ENCODE measurements around the gene S100A3. TPM values are rescaled to one million over a fixed set of nuclear protein-coding genes. Genes with fewer than 3 reads are reported as not detected.
"Not testable (repeated sequence)": the region's sequence is repeated elsewhere in the genome, so short reads cannot be mapped to it uniquely, and the experiment has no call there.

Gene S100A3
- total RNA-seq, 4 donors from 2014 or later: 1.2 to 78.2 (median 2.2) TPM; not detected in 1

GRCh38 chr1:153527023-153527682 is 21.9 kb downstream of the S100A3 start:
- TF ChIP-seq, protein P1, sequence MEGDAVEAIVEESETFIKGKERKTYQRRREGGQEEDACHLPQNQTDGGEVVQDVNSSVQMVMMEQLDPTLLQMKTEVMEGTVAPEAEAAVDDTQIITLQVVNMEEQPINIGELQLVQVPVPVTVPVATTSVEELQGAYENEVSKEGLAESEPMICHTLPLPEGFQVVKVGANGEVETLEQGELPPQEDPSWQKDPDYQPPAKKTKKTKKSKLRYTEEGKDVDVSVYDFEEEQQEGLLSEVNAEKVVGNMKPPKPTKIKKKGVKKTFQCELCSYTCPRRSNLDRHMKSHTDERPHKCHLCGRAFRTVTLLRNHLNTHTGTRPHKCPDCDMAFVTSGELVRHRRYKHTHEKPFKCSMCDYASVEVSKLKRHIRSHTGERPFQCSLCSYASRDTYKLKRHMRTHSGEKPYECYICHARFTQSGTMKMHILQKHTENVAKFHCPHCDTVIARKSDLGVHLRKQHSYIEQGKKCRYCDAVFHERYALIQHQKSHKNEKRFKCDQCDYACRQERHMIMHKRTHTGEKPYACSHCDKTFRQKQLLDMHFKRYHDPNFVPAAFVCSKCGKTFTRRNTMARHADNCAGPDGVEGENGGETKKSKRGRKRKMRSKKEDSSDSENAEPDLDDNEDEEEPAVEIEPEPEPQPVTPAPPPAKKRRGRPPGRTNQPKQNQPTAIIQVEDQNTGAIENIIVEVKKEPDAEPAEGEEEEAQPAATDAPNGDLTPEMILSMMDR (IDR thresholded peaks at IDR 0.05): no peak
- no peak for TF ChIP-seq POLR2A (IDR thresholded peaks at IDR 0.05)
- intact Hi-C loops (cut with DNase I; ENCODE audit: low total_unique reads): no loop called here
- WGBS, 2 donors: 59 to 67% methylated on average over 8 of the region's 8 CpGs
- no peak overlapping the region for H3K4me3 ChIP-seq (ENCODE audit: low read depth, poor library complexity, severe bottlenecking)
- no peak for DNase-seq (ENCODE audit: low spot score in 2 of 2)

DNA sequence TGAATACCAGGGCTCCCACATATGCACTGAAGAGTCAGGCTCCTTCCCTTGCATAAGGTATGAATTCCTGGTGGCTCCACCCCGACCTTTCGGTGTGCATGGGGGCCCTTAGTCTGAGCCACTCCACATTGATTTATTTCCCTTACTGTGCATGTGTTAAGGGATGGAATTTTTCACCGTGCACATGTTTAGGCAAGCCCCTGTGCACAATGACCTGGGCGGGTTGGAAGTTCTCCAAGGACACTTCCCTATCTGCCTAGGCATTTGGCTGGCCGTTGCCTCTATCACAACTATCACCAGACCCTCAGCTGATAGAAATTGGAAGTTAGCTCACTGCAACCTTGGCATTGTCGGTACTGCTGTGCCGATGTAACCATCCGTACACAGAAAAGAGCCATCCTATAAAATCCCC is 22.9 kb downstream of the S100A3 start:
- TF ChIP-seq, protein P1 (IDR thresholded peaks at IDR 0.05): no peak
- no peak for TF ChIP-seq POLR2A (IDR thresholded peaks at IDR 0.05)
- DNase-seq (ENCODE audit: low spot score in 2 of 2): no peak
- intact Hi-C loops (cut with DNase I; ENCODE audit: low total_unique reads): no loop called here
- no peak overlapping the region for H3K4me3 ChIP-seq (ENCODE audit: low read depth, poor library complexity, severe bottlenecking)
- WGBS, 2 donors: 34 to 46% methylated on average over 8 of the region's 8 CpGs

- WGBS, 2 donors: 37 to 39% methylated on average over 3 of the region's 3 CpGs
- H3K4me3 ChIP-seq (ENCODE audit: low read depth, poor library complexity, severe bottlenecking): no peak overlapping the region
- intact Hi-C loops (cut with DNase I; ENCODE audit: low total_unique reads): no loop called here
- TF ChIP-seq POLR2A (IDR thresholded peaks at IDR 0.05): no peak
- TF ChIP-seq, protein P1 (IDR thresholded peaks at IDR 0.05): no peak
- no peak for DNase-seq (ENCODE audit: low spot score in 2 of 2)
Observed at GRCh38 chr1:153525088-153525728, 23.9 kb downstream of the S100A3 start.

DNA sequence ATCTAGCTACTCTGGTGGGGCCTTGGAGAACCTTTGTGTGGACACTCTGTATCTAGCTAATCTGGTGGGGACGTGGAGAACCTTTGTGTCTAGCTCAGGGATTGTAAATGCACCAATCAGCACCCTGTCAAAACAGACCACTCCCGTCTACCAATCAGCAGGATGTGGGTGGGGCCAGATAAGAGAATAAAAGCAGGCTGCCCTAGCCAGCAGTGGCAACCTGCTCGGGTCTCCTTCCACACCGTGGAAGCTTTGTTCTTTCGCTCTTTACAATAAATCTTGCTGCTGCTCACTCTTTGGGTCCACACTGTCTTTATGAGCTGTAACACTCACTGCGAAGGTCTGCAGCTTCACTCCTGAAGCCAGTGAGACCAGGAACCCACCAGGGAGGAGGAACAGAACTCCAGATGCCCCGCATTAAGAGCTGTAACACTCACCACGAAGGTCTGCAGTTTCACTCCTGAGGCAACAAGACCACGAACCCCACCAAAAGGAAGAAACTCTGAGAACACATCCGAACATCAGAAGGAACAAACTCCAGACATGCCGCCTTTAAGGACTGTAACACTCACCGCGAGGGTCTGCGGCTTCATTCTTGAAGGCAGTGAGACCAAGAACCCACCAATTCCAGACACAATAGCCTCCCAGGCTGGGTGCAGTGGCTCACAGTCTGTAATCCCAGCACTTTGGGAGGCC is 26.6 kb downstream of the S100A3 start:
- intact Hi-C loops (cut with DNase I; ENCODE audit: low total_unique reads): not testable (repeated sequence)
- DNase-seq (ENCODE audit: low spot score in 2 of 2): peak in 1 of 2 donors; percentile 60
- WGBS, 2 donors: 80 to 82% methylated on average over 14 of the region's 14 CpGs

GRCh38 chr1:153521808-153522207 is 27.2 kb downstream of the S100A3 start:
- DNase-seq (ENCODE audit: low spot score in 2 of 2); intact Hi-C loops (cut with DNase I; ENCODE audit: low total_unique reads); H3K4me3 ChIP-seq (ENCODE audit: low read depth, poor library complexity, severe bottlenecking): not testable (repeated sequence)
- WGBS, 2 donors: 97% methylated on average over 33 to 37 of the region's 37 CpGs

More for the DNA sequence above, 26.6 kb downstream of the S100A3 start:
- H3K4me3 ChIP-seq (ENCODE audit: low read depth, poor library complexity, severe bottlenecking): not testable (repeated sequence)

- no peak for DNase-seq (ENCODE audit: low spot score in 2 of 2)
- WGBS, 2 donors: 90 to 92% methylated on average over 4 of the region's 4 CpGs
- no peak overlapping the region for H3K4me3 ChIP-seq (ENCODE audit: low read depth, poor library complexity, severe bottlenecking)
- TF ChIP-seq POLR2A (IDR thresholded peaks at IDR 0.05): no peak
- TF ChIP-seq, protein P1 (IDR thresholded peaks at IDR 0.05): no peak
- intact Hi-C loops (cut with DNase I; ENCODE audit: low total_unique reads): no loop called here
Observed at GRCh38 chr1:153520818-153521476, 28.1 kb downstream of the S100A3 start.

- 84 to 85% methylated on average over 5 of the region's 5 CpGs for WGBS, 2 donors
- intact Hi-C loops (cut with DNase I; ENCODE audit: low total_unique reads); H3K4me3 ChIP-seq (ENCODE audit: low read depth, poor library complexity, severe bottlenecking); DNase-seq (ENCODE audit: low spot score in 2 of 2): not testable (repeated sequence)
Observed at GRCh38 chr1:153520137-153520691, 28.8 kb downstream of the S100A3 start.
